T-helper 1 cell treated with Interleukin-12 subunit alpha and Interleukin-12 subunit beta and Interleukin-4 antibody, amounts not matched to agents 30 ng/mL and 1 ng/mL, for 36 hours (primary cell): Measurements from ENCODE around the gene ITGB2. TPM values are rescaled to one million over a fixed set of nuclear protein-coding genes. Genes with fewer than 3 reads are reported as not detected.

ENCODE experiments used
- intact Hi-C: fragments of 100-400 bp; cut with micrococcal nuclease; formaldehyde crosslinking; loops from one replicate; pipeline ENCODE4 v1.15.1; 2024
- total RNA-seq: library from RNA; stranded (reverse); gene quantifications from 2 replicates; pipeline ENCODE4 v1.2.3, GENCODE V29; 2022

Gene ITGB2
- total RNA-seq, 1 donor from 2014 or later, result 792 TPM

DNA sequence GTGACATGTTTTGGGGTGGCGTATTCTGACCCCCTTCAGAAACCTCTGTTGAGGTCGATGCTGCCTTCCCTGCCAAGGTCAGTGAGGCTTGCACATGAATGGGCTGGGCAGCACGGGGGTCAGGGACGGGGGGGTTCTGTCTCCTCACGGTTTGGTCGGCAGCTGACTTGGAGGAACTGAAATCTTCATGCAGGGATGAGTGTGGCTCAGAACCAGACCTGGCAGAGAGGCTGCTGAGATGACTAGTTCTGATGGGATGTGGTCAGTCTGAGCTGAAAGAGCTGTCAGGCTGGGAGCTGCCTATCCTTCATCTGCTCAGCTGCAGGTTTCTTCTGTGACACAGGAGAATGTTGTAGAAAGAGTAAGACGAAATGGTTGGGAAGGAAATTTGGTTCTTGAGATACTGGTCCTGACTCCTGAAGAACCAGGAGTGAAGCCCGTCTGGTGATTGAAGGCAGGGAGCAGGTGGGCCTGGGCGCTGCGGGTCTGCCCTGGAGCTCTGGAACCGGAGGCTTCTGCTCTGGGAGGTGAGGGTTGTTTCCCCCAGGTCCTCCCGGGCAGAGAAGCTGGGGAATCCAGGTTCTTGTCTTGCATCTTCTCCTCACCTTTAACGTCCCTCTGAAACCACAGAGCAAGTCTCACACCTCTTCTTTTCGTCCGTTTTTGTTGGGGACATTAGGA is 22.4 kb upstream of the ITGB2 start:
- intact Hi-C loops, result loop anchor here (5.0 kb wide), 1 partner anchor 134 kb away; no protein-coding TSS in a partner anchor

GRCh38 chr21:44942566-44942965 is 21.9 kb upstream of the ITGB2 start:
- intact Hi-C loops, result loop anchor here (5.0 kb wide), 1 partner anchor 135 kb away; no protein-coding TSS in a partner anchor

- intact Hi-C loops, result loop anchor here (5.0 kb wide), 1 partner anchor 136 kb away; no protein-coding TSS in a partner anchor
Observed at GRCh38 chr21:44941567-44941966, 20.9 kb upstream of the ITGB2 start.

DNA sequence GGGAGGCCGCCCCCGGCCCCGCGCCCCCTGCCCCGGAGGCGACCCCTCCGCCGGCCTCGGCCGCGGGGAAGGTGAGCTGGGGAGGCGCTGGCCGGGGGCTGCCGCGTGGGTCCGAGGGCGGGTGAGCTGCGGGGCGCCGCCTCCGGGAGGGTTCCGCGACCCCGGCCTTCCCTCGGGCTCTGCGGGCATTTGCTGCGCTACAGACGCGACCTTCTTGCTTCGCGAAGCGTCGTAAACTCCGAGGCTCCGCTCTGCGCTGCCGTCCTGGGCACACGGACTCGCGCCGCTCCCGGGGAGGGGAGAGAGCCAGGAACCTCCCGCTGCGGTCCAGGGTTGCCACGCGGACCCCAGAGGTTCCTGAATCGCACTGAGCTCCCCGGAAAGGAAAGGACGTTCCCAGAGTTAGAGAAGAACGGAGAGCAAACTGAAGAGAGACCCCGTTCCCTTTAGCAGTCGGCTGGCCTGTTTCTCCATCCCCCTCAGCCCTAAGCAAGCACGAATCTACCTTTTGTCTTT is 19.5 kb upstream of the ITGB2 start:
- intact Hi-C loops, result loop anchor here (5.0 kb wide), 1 partner anchor 137 kb away; no protein-coding TSS in a partner anchor

DNA sequence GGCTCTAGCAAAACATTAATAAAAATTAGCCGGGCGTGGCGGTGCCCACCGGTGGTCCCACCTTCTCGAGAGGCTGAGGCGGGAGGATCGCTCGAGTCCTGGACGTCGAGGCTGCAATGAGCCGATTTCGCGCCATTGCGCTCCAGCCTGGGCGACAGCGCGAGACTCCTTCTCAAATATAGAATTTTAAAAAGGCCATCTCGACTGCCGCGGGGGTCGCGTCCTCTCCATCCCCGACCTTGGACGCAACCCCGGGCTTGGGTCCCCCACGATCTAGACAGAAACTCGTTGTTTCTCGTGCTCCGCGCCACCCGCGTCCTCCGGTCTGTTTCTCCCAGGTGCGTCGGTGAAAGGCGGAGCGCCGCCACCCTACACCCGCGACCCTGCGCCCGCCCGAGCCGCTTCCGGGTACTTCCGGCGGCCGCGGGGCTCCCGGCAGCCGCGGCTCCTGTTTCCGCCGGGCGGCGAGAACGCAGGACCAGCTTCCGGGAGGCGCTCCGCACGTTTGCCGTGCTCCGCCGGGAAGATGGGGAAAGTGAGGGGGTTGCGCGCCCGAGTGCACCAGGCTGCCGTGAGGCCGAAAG is 18.9 kb upstream of the ITGB2 start, which contains the start of gene SLX9:
Gene SLX9 (plus strand): TSS at position 498 of the 584 bp plus-strand sequence. CDS start 29 bp downstream, at position 527.
- intact Hi-C loops, result loop anchor here (2.0 to 5.0 kb wide), 2 partner anchors 19 to 138 kb away; partner anchors contain the start of gene ITGB2

DNA sequence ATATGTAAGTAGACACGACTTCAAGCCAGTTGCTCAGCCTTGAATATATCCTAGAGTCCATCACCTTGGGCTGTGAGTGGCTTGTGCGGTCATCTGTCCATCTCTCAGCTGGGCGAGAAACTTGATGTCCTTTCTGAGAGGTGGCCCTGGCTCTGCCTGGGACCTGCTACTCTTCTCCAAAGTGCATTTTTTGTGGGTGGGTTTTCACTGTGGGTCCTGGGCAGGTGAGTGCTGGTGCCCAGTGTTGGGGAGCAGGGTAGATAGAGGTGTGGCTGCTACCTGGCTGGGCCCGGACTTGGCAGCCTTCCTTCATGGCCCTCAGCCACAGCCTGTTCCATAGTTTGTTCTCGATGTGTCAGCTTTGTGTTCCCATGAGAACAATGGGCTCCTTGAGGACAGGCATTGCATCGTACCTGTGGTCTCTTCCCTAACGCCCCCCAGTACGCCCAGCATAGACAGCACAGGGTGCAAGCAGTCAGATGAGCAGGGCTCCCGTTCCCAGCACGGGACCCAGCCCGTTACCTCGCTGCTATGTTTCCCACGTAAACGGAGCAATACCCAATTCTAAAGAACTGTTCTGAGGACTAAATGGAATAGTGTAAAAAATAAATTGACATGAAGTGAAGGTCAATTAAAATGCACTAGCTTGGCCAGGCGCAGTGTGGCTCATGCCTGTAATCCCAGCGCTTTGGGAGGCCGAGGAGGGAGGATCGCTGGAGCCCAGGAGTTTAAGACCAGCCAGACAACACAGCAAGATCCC is 18.3 kb upstream of the ITGB2 start:
- intact Hi-C loops, result loop anchor here (2.0 kb wide), 1 partner anchor 18 kb away; the partner anchor contains the start of gene ITGB2

GRCh38 chr21:44935533-44935927 is 14.8 kb upstream of the ITGB2 start:
- intact Hi-C loops, result no loop called here

DNA sequence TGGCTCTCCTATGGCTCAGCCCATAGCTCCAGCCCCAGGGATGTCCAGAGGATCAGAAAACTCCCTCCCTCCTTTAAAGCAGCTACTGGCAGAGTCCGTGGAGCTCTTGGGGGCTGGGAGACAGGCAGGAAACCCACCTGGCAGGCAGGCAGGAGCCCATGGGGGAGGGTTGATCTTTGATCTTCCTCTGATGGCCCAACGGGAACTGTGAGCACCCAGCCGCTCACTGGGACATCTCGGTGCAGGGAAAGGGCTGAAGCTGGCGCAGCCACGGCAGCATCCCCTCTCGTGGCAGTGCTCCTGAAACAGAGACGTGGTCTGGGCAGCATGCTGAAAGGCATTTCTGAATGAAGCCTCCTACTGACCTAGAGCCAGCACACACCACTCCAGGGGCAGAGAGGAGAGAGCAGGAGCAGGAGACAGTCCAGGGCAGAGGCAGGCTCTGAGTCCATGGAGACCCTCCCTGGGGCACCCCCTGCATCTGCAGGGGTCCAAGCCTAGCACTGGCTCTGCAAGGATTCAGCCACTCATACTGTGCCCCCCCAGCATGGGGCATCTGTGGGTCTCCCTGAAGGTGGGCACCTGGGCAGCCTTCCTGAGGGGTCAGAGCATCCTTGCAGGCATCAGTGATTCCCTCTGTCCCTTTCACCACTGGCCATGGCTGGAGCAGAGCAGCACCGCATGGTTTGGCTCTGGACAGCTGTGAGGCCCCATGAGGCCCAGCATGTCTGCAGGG is 14.3 kb upstream of the ITGB2 start:
- intact Hi-C loops, result no loop called here

DNA sequence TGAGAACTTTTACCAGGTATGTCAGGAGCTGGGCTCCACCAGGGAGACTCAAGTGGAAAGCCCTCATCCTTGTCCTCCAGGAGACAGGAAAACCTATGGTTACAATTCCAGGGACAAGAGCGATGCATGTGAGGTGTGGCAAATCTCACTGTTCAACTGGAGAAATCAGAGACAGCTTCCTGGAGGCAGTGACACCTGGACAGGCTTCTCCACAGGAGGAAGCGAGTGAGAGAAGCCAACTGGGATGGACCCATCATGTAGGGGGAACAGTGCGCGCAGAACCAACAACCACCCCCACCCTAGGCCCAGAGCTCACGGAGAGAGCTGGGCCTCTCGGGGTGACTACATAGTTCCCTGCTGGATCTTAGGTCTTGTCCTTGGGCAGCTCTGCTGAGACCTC is 13.6 kb upstream of the ITGB2 start:
- intact Hi-C loops, result no loop called here

DNA sequence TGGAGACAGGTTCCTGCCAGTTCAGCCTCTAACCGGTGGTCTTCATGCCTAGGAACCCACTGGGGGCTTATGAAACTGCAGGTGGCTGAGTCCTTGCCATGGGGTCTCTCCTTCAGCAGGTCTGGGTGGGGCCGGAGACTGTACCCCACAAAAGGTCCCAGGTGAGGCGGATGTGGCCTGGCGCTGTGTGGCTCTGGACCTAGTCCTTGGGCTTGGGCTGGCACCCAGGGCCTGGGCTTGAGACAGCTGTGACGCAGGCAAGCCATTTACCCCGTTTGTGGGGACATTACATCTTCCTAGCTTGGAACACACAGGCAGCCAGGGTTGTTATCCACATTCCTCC is 13.2 kb upstream of the ITGB2 start:
- intact Hi-C loops, result no loop called here

DNA sequence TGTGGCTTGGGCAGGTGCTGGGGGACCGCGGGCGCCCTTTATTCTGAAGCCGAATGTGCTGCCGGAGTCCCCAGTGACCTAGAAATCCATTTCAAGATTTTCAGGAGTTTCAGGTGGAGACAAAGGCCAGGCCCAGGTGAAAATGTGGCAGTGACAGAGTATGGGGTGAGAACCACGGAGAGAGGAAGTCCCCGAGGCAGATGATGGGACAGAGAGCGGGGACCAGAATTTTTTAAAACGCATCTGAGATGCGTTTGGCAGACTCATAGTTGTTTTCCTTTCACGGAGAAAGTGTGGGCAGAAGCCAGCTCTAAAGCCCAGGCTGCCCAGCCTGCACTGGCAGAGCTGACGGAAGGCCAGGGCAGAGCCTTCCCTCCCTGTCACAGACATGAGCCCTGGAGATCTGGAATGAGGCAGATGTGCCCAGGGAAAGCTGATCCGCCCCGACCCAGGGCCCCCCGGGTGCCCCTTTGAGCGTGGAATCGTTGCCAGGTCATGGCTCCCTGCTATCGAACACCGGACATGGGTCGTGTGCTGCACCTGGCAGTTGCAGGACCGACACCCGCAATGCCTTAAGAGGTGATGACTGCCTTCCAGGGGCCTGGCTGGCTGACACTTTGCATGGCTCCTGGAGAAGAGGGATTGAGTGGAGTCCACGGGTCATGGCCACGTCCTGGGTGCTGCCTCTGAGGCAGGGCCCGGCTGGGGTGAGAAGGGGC is 12.7 kb upstream of the ITGB2 start:
- intact Hi-C loops, result no loop called here

GRCh38 chr21:44932408-44933181 is 11.9 kb upstream of the ITGB2 start:
- intact Hi-C loops, result loop anchor here (1.0 kb wide), 1 partner anchor 40 kb away; no protein-coding TSS in a partner anchor

DNA sequence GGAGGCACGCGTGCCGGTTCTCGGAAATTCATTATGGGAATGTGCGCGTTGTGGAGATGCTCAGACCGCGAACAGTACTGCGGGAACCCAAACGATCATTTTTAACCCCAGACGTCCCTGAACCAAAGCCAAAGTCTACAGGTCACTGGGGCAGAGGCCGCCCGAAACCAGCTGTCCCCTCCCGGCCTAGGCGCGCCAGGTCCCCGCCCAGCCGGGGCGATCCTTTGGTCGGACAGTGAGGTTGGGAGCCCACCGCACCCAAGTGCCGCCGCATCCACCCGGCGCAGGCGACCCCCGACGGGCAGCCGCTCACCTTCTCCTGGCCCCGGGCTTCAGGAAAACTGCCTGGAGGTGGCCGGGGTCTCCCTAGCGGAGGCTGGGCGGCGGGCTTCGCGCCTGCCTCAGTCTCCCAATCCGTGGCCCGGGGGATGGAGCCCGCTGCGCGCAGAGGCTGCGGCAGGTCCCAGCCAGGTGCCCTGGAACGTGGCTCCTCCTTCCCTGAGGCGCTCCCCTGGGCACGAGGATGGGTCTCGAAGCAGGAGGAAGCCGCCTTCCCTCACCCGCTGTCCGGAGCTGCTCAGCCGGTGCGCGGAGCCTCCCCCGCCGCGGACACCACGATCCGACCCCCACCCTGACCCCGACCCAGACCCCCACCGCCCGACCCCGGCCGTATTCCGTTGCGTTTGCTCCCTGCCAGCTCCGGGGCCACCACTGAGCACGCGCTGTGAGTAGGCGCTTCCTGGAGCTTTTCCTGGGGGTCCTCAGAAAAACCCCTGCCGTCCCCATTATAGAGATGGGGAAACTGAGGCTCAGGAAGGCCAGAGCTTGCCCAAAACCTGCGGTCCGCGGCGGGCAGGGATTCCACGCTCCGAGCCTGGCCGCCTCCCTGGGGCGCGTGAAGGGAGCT is 11.1 kb upstream of the ITGB2 start:
- intact Hi-C loops, result loop anchor here (1.0 kb wide), 2 partner anchors 11 to 39 kb away; partner anchors contain the start of gene ITGB2

GRCh38 chr21:44931137-44931500 is 10.4 kb upstream of the ITGB2 start:
- intact Hi-C loops, result loop anchor here (1.0 kb wide), 1 partner anchor 11 kb away; the partner anchor contains the start of gene ITGB2

DNA sequence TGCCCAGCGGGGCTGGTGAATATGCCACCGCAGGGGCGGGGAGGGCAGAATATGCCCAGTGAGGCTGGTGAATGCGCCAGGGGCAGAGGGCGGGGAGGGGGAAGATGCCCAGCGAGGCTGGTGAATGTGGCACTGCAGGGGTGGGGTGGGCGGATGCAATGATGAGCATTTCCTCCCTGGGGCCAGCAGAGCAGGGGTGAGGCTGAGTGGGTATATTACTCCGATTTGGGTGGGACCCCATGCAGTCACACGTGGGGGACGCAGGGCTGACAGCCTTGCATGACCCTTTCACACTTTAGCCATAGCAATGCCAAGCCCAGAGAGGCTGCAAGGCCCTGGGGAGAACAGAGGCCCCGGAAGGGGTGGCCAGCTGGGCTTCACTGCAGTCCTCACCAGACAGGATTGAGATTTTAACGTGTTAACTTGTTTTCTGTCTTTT is 9.9 kb upstream of the ITGB2 start:
- intact Hi-C loops, result no loop called here

DNA sequence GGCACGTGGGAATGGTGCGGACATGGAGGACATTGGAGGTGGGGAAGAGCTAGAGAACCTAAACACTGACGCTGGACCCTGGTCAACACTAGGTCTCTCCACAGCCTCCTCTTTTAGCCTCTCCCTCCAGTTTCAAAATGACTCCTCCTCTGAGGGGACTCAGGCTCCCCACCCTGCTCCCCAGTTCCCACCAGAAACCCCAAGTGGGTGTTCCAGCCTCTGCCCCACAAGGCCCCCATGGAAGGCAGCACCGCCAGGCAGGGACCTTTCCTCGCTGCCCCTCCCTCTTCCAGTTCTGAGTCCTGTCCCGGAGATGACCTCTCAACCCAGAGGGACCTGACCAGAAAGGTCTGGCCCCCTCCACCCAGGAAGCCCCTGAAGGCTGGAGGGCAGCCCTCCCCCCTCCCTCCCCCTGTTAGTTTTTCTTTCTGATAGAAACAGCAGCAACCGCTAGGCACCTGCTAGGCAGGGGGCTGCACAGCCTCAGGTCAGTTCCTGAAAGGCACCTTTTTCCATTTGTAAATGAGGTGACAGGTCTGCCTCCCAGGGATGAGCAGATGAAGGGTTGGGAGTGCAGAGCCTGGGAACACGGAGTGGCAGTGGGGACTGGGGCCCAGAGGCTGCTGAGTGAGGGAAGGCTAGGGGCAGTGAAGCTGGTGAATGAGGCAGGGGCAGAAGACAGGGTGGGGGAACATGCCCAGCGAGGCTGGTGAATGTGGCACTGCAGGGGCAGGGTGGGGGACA is 9.3 kb upstream of the ITGB2 start:
- intact Hi-C loops, result no loop called here

DNA sequence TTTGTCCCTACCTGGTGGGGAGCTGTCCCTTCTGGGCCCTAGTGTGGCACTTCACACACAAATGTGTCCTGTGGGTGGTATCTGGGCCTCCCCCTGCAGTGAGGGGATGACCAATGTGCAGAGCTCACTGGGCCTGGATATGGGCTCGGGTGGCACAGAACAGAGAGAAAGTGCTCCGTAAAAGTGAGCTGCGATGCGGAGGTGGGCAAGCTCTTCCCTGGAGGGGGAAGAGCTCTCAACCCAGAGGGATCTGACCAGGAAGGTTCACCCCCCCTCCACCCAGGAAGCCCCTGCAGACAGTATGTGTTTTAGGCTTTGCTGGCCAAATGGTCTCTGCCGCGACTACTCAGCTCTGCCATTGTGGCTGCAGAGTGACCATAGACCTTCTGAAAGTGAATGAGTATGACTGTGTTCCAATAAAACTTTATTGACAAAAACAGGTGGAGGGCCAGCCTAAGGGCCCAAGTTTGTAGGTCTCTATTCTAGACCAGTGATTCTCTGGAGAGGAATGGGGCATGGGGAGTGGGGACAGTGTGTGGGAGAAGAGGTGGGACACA is 8.6 kb upstream of the ITGB2 start:
- intact Hi-C loops, result no loop called here
